ENCODE results near the gene LRRC7.
A peak's percentile ranks its signal among the peaks of the same experiment; 100 is the strongest.
"Not testable (repeated sequence)": the region's sequence is repeated elsewhere in the genome, so short reads cannot be mapped to it uniquely, and the experiment has no call there.

Gene LRRC7

DNA sequence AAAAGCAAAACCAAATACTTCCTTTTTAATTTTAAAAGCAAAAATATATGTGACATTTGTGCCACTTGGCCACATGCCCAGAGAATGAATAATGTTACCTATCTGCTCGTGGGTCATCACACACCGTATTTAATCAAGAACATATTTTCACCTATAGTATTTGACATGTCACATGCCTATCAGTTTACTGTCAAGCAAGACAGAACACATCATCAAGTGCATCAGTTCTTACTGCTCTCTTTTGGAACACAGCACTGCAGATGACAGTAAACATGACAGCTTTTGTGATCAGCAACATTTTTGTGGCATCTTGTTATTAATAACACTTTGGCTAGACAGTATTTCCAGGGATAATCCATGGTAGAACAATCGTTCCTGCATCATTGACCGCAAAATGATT, 134.4 kb downstream of the LRRC7 start:
- DNase-seq, result no peak

DNA sequence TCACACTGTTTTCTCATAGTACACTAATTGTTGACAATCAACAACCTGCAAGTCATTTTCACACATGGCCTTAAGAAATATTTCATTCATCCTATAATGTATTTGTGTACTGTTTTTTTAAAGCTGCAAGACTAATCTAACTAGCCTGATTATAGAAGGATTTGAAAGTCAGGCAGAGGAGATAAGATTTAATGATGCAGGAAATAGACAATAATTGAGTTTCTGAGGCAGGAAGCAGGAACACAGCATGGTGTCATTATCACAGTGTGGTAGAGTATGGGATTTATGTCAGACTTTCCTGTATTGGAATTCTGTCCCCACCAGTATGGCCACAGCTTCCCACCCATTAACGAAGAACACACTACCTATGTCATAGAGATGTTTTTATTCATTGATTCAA, 138.8 kb downstream of the LRRC7 start:
- DNase-seq, result no peak

DNA sequence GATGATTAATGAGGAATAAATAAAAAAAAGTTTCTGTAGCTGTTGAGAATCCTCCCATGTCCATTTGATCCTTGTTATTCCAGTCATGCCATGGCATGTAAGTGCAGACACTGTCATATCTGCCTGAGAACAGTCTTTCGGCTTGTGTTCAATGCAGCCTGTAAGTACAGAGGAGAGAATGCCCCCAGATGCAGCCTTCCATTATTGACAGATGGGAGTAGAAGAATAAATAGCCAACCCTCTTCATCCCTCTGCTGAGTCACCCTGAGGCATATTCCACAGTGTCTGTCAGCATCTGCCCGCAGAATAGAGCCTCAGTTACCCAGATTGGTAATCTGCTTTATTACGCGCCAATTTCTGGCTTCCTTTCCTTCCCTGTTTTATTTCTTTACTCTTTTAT, 139.4 kb downstream of the LRRC7 start:
- DNase-seq, result no peak

DNA sequence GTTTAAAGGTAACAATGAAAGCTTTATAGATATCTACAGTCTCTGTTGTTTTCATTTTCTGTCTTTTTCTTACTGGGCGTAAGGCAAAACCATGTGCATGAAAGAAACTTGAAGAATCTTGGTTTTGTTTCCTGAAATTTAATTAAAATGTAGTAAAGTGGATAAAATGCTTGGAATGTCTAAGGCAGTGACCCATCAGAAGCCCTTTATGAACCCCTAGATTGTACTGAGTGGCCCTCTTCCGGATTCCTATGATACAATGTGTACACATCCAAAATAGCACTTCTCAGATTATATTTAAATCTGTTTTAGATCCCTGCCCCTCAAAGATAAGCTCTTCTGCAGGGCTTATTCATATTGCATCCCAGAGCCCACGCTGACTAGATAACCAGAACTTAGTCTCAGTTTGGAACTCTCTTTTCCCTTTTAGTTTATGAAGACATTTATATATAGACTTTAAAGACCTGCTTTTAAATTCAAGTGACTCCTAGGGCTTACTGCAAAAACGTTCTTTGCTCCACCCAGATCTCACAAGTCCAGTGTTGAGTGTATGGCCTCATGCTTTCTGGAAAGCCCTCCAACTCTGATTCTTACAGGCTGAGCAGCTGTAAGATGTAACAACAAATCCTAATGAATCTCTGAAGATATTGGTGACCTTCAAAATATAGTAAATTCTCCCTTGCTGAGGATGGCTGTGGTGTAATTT, 142.9 kb downstream of the LRRC7 start:
- no peak for DNase-seq

DNA sequence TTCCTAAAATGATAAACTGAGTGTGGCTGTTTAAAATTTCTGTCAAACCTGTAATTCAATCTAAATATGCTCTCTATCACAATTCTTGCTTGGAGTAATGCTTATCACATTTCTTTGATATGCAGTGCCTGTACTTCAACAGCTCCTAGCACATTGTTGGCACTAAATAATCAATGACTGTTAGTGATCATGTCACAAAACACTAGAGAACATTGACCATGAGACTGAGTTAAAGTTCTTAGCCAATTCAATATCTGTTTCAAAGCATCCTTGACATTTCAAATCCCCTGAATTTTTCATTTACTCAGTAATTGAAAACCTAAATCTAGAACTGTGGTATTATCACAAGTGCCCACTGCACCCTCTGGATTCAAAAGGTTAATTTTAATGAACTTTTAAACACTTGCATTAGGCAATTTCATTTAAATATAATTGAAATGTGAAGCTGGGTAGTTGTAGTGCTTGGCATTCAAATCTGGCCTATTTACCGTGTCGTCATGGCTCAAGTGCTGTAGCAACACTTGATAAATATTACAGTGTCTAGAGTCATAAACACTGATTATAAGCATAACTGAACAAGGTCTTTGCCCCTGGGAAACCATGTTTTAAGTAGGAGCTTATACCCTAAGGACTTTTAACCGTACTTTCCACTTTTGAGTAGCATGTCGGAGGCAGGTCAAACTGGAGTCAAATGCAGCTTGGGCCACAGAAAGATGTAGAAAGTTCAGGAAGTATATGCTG, 143.6 kb downstream of the LRRC7 start:
- DNase-seq, result no peak

DNA sequence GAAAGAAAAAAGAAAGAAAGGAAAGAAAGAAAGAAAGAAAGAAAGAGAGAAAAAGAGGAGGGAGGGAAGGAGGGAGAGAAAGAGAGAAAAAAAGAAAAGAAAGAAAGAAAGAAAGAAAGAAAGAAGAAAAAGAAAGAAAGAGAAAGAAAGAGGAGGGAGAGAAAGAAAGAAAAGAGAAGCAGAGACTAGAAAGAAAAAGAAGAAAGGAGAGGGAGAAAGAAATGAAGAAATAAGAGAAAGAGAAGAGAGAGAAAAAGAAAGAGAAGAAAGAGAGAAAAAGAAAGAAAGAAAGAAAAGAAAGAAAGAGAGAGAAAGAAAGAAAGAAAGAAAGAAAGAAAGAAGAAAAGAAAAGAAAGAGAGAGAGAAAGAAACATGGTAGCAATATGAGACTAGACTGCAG, 150.1 kb downstream of the LRRC7 start:
- not testable (repeated sequence) for DNase-seq

DNA sequence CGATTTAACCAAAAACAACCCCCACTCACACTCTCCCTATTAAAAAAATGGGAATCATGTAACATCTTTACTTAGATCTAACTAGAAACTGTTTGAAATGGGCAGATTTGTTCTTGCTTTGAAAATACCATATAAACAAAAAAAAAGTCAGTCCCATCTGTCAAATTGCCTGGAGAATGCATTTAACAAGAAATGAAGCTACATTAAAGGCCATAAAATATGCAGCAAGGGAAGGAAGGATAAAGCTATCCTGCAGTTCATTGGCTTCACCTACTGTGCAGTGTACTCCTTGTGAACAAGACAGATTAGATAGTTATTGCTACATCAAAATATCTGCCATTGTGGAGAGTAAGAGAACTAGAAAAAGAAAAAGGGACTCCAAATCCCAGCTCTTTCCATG, 160.5 kb downstream of the LRRC7 start:
- DNase-seq, result no peak

DNA sequence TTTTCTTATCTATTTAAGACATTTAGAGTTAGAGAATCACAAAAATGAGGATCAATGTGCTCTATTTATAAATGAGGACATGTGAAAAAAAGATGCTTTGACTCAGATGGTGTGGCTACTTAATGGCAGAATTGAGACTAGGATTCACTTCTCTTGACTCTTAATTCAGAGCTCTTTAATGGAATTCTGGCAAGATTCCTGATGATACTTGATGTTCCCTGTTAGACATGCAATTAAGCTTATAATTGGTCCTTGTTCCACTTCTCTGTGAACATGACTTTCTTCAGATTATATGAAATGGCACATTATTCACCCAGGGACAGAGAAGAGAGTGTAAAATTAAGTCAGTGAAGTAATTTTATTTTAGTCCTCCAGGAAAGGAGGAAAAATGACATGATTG, 165.3 kb downstream of the LRRC7 start:
- no peak for DNase-seq

DNA sequence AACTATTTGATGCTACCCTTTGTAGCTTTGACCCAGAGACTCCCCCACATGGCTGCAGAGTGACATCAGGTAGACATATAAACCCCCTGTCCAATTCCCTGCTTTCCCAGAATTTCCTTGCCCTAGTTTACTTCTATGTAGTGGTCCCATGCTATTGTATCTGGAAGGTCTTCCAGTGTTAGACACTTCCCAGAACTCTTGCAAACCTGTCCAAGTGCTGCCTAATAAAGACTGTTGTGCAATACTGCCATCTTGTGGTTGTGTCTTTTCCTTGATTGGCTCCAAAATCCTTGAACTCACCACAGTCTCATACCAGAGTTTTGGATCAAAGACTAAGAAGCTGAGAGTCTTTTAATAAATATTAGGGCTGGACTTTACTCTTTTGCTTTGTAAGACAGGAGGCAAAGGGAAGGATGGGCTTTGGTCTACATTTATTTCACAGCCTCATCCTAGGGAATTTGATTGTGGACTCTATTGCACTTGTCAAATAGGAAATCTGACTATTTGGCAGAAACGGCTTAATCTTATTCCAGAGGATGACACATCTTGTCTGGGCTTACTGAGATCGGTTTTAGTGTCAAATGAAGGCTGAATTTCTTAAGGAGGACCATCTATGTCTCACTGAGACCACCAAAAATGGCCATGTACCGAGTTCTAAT, 169.9 kb downstream of the LRRC7 start:
- peak; percentile 67 for DNase-seq

DNA sequence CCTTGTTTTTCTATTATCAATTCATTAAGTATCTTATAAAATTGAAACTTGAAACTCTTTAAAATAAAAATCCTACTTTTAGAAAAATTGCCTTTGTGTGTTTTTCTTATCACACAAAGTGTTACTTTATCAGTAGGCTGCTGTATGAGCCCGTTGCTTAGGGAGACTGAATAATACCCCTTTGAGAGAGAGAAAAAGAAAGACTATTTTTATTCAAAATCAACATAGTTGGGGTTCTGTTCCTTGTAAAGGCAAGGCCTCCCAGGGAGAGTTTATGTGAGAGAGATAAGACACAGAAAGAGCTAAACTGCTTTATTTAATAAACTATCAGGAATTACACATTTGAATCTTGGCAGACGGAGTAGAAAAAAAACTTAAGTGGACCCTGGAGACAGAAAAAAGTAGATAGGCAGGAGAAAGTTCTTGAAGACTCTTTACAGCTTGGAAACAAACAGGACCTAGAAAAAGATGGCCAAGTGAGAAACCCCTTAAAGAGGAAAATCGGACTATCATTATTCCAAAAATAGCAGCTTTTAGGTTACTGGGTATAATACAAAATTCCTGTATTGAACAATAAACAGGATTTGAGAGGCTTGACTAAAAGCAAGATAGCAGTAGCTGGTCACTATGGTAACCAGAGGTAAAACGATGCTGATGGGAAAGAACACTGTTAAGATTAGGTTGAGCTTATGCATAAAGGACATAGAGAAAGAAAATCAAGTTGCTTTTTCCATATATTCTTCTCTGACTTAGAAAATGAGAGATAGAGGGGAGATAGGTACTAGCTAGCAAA, 170.9 kb downstream of the LRRC7 start:
- peak; percentile 3 for DNase-seq

DNA sequence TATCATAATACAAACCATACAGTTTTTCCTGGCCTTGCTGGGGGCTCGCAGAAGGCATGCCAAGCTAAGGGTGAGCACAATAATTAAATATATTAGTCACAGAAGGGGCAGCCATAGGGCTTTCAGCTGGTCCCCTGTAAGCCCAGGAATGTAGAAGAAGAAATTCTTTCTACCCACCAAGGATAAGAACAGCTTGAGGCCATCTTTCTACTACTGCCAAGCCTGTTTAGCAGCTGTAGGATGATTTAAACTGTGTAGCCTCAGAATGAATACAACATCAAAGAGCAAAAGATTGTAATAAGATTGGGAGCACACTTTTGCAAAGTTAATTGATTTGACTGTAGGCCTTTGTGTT, 171.5 kb downstream of the LRRC7 start:
- DNase-seq, result peak; percentile 12

DNA sequence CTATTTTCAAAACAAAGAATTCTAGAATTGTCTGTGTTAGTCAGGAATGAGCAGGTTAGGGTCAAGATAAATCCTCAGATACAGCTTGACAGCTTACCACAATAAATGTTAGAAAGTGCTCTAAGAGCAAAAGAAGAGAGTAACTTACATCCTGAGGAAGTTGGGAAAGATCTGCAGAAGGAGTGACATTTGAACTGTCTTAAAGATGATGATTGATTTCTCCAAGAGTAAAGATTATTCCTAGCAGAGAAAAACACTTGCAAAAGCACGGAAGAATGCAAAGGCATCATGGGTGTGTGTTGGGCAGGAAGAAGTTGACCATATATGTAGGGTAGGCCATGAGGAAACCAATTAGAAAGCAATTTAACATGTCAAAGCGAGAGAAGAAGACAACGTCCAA, 175.4 kb downstream of the LRRC7 start:
- no peak for DNase-seq

DNA sequence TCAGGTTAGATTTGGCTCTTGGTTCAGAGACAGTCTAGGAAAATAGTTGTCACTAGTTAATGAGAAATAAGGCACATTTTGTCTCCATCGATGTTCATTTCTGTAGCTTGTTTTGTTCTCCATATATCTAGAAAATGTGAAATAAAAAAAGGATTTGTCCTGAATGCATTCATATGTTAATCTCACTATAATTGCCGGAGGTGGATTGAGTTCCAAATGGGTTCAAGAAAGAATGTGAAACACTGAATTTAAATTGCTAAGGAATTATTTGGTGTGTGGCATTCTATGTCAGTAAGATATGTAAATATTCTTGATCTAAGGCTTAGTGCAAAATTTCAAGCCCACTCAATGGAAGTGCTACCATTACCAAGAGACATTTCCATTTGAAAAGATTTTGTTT, 176.7 kb downstream of the LRRC7 start:
- DNase-seq, result no peak

DNA sequence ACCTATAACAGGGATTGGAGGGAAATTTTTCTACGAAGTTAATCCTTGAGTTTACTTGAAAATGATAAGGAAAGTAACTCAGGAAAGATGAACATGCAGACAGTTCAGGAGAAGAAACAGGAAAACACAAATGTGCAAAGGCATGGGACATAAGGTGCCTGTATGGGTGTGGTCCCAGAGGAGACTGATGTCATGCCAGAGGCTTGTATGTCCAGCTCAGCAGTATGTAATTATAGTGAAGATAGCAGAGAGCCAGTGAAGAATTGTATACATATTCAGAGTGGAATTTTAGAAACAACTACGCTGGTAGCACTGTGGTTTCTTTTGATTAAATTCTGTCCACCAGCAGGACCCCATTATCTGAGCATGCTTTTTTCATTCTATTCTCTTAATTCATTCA, 179.5 kb downstream of the LRRC7 start:
- DNase-seq, result no peak

DNA sequence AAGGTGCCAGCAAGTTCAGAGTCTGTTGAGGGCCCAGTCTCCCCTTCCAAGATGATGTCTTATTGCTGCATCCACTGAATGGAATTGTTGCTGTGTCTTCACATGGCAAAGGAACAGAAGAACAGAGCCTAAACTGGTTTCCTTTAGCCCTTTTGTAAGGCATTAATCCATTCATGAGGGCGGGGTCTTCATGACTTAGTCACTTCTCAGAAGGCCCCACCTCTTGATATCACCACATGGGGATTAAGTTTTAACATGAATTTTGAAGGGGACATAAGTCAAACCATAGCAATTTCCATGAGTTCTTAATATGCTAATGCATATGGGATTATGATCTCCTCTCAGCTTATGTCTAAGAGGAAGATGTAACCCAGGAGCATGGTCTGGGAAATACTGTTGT, 182.9 kb downstream of the LRRC7 start:
- DNase-seq, result no peak

DNA sequence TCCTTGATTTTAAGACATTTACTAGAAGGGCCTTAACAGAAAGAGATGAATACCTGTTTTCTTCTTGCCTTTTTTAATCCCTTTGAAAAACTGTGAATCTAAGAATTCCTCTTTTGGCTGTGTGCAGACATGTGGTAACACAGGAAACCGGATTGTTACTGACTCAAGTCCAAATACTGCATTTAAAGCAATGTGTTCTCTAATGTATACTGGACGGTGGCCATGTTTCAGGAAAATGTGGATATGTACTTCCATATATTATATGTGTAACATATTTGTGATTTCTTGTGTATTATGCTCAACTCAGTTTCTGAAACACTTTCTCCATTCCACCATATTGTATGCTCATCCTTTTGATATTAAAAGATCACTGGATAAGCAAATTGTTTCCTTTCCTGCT, 185.1 kb downstream of the LRRC7 start:
- peak; percentile 2 for DNase-seq

DNA sequence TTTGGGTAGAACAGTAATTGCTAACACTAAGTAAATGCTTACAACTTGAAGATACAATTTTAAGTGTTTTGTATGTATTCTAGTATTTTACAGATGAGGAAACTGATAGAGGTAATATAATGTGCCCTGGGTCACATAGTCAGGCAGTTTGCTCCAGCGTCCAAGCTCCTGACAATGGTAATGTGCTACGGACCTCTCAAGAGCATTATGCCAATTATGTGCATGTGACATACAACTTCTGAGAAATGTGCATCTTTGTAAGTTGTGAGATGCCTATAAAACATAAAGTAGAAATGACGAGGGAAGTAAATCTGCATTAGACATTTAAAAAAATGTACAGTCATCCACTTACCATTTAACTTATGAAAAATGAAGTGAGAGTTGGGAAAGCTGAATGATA, 186.8 kb downstream of the LRRC7 start:
- no peak for DNase-seq

DNA sequence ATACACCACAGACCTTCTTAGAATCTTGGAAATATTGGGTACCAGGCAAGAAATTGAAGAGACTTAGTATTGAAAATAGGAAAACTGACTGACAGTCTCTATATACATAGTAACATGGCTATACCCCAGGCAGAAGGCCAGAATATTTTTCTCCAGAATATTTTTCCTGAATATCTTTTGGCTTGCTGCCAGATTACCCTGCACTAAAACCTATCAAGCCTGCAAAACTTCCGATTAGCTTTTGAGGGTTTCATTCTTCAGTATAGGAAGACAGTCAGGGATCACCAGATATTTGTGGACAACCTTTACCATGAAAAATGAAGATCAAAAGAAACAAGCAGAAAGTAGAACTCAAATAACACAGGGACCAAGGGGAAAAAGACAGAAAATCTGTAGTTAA, 187.9 kb downstream of the LRRC7 start:
- DNase-seq, result no peak

DNA sequence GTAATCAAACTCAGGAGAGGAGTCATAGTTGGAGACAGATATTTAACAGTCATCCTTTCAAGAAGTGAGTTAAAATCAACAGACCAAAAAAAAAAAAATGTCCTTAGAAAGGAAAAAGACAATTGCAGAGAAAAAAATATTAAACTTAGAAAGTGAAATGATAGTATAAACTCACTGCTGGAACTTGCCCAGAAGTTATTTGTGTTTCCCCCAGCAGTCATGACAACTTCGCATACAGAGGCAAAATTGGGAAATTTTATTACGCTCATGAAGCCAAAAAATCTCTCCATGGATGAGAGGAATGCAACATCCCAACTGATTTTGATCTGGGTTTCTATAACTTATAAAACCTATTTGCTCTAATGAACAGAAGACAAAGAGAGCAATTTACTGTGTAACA, 198.2 kb downstream of the LRRC7 start:
- DNase-seq, result no peak

DNA sequence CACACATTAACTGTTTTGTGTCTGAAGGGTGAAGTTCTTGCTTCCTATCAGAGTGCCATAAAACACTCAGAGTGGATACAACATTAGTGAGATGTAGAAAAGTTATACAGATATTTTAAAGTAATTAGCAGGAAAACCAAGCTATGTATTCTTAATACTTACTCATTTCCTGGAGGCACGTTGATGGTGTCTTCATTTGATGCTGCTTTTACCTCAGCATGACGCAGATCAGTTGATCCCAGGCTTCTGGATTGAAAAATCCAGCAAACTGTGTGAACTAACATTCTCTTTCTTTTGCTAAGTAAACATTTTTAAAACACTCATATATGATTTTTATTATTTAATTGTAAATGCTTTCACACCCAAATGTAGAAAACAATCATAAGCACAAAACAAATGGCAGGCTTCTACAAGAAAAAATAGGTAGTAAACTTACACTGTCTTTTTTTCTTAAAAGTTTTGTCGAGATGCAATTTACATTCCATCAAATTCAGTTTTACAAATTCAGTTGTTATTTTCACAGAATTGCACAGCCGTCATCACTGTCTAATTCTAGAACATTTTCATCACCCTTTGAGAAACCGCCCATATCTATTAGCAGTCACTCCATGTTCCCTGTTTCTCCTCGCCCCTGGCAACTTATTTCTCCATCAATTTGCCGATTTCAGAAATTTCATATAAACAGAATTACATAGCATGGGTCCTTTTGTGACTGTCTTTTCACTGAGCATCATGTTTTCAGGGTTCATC, 198.9 kb downstream of the LRRC7 start:
- DNase-seq, result no peak

DNA sequence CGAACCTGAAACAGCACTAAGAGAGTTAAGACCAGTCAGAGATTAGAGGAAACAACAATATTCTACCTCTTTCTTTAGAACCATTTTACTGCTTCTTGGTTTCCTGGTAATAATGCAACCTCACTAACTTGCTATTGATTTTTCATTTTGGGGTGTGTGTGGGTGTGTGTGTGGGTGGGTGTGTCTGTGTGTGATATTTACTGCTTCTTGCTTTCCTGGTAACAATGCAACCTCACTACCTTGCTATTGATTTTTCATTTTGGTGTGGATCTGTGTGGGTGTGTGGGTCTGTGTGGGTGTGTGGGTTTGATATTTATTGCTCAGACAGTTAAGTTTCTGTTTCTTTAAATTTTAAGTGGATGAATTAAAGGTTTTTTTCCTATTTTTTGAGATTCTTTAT, 208.8 kb downstream of the LRRC7 start:
- DNase-seq, result no peak

DNA sequence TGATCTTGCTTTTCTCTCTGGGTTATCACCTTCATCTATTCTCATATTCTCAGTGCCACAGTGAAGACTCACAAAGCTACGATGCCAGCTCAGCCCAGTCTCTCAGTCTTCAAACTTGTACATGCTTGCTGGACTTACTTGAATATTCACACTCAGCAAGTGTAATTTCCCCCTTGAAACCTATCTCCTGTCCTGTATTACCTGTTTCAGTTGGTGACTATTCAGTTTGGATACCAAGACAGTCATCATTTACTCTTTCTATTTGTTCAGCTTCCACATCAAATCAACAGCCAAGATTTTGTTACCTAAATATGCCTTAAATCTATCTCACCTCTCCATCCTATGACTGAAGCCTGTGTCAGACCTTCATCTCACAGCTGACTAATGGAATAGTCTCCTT, 209.7 kb downstream of the LRRC7 start:
- DNase-seq, result no peak

DNA sequence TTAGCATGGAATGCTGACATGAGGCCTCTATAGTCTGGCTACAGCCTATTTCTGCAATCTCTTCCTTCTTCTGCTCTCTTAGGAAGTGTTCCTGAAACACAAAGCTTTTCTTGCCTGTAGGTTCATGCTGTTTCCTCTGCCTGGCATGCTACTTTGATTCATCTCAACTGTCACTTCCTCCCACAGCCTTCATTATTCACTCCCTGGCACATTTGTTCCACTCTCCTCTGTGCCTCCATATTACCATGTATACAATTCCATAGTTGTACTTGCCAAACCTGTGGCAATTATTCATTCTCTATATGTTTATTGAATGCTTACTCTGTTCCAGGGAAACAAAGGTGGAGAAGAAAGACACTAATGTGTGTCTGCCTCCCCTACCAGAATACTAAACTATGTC, 210.2 kb downstream of the LRRC7 start:
- DNase-seq, result no peak
